WTC11 (cell line): ENCODE results near the gene TUBGCP6.

ENCODE experiments used
- ATF3 ChIP-seq: sonication (generic); formaldehyde crosslinking; conservative IDR thresholded peaks from 2 replicates; pipeline ENCODE4 v1.8.1; 2022; ENCODE audit warnings: mild to moderate bottlenecking, missing genetic modification reagents
- CREB1 ChIP-seq: sonication (generic); formaldehyde crosslinking; IDR thresholded peaks from 2 replicates; pipeline ENCODE4 v1.8.0; 2023; ENCODE audit warnings: mild to moderate bottlenecking, missing genetic modification reagents
- CTCF ChIP-seq: fragments of 200-600 bp; IDR thresholded peaks from 2 replicates; pipeline ENCODE4 v1.8.0; 2022; ENCODE audit warnings: antibody characterized with exemption
- HMGXB4 ChIP-seq: sonication (generic); formaldehyde crosslinking; IDR thresholded peaks from 2 replicates; pipeline ENCODE4 v1.8.1; 2023; ENCODE audit warnings: mild to moderate bottlenecking, moderate library complexity, missing genetic modification reagents
- KAT7 ChIP-seq: sonication (generic); formaldehyde crosslinking; IDR thresholded peaks from 2 replicates; pipeline ENCODE4 v1.8.1; 2023; ENCODE audit warnings: missing genetic modification reagents, mild to moderate bottlenecking, borderline replicate concordance
- MAX ChIP-seq: sonication (generic); formaldehyde crosslinking; IDR thresholded peaks from 2 replicates; pipeline ENCODE4 v1.8.0; 2022; ENCODE audit warnings: mild to moderate bottlenecking, missing genetic modification reagents
- MXD4 ChIP-seq: fragments of 250-450 bp; sonication (Bioruptor Pico); IDR thresholded peaks from 2 replicates; pipeline ENCODE4 v1.8.0; 2021; ENCODE audit warnings: mild to moderate bottlenecking, moderate library complexity, borderline replicate concordance
- NR2C2 ChIP-seq: sonication (generic); formaldehyde crosslinking; IDR thresholded peaks from 2 replicates; pipeline ENCODE4 v1.8.0; 2022; ENCODE audit warnings: mild to moderate bottlenecking, missing genetic modification reagents
- NR3C1 ChIP-seq: sonication (generic); formaldehyde crosslinking; conservative IDR thresholded peaks from 2 replicates; pipeline ENCODE4 v1.8.1; 2023; ENCODE audit warnings: low read depth, mild to moderate bottlenecking, missing genetic modification reagents
- SP1 ChIP-seq: sonication (generic); formaldehyde crosslinking; conservative IDR thresholded peaks from 2 replicates; pipeline ENCODE4 v1.8.1; 2022; ENCODE audit warnings: missing genetic modification reagents
- STAT6 ChIP-seq: sonication (generic); formaldehyde crosslinking; conservative IDR thresholded peaks from 2 replicates; pipeline ENCODE4 v1.8.1; 2023; ENCODE audit warnings: mild to moderate bottlenecking, low read depth, missing genetic modification reagents, moderate library complexity
- ZNF121 ChIP-seq: sonication (generic); formaldehyde crosslinking; IDR thresholded peaks from 2 replicates; pipeline ENCODE4 v1.8.0; 2023; ENCODE audit warnings: missing genetic modification reagents
- ZNF263 ChIP-seq: sonication (generic); formaldehyde crosslinking; IDR thresholded peaks from 2 replicates; pipeline ENCODE4 v1.8.1; 2022; ENCODE audit warnings: low read depth, mild to moderate bottlenecking, moderate library complexity, missing genetic modification reagents

- no peak for TF ChIP-seq CREB1 (CRISPR knock-in tag)
- no peak for TF ChIP-seq NR3C1
- no peak for TF ChIP-seq KAT7 (CRISPR knock-in tag)
- no peak for TF ChIP-seq CTCF
- no peak for TF ChIP-seq STAT6 (CRISPR knock-in tag)
- TF ChIP-seq ZNF121 (CRISPR knock-in tag) = no peak
- TF ChIP-seq ATF3 (CRISPR knock-in tag) = no peak
- TF ChIP-seq MAX (CRISPR knock-in tag) = no peak
- no peak for TF ChIP-seq ZNF263
- TF ChIP-seq SP1 = peak; percentile 35; the same call in 1 of the 2 replicates
- no peak for TF ChIP-seq MXD4 (CRISPR knock-in tag)
- TF ChIP-seq HMGXB4 = 0 out of 2 replicates have a peak, but pooled peaks have one; percentile 41
- TF ChIP-seq NR2C2 (CRISPR knock-in tag) = no peak
Observed at GRCh38 chr22:50185375-50186087, 59.3 kb downstream of the TUBGCP6 start, which contains the start of gene TRABD.
